ENCODE results near the gene BID. TPM values are rescaled to one million over a fixed set of nuclear protein-coding genes. Genes with fewer than 3 reads are reported as not detected.

Gene BID
- total and polyA plus RNA-seq, 10 of the 15 experiments (the other 5 are each of a cell fraction or from before 2014, with no cell fraction given): 7.9 to 241 (median 136) TPM

DNA sequence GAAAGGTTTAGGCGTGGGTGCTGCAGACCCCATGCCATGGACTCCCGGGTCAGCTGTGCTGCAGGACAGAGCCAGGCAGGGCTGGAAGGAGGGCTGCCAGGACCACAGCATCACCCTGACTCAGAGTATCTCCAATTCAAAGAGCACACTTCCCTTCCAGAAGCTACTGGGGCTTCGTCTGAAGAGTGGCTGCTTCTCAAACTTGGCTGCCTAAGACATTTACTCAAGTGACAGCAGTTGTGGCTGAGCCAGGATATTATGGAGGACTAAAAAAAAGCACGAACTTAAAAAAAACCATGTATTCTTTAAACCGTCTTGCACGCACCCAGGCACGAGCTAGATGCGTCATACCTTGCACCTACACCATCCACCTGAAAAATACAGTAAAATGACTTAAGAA is 13.0 kb upstream of the BID start:
- H3K36me3 ChIP-seq (ENCODE audit: control insufficient read depth in 2 of 2, insufficient read depth in 2 of 2, low read length in 1 of 2): peaks cover 0 to 14% of the 10 kb centered on the region in 2 experiments; a peak in 2 of 4 replicates
- no peak overlapping the region for H3K4me2 ChIP-seq (ENCODE audit: control insufficient read depth, insufficient read depth)
- ChIA-PET RAD21 (ENCODE audit: unreplicated experiment) (interaction anchor here (0.8 to 3.6 kb wide), 6 partner anchors 11 to 289 kb away, joined by 3 to 58 read pairs (median 5); partner anchors contain the start of gene BID), CTCF (interaction anchor here (1.0 to 4.9 kb wide), 7 partner anchors 10 to 289 kb away, joined by 3 to 101 read pairs (median 29); no protein-coding TSS in a partner anchor), POLR2A (no interaction called here), SMC1A (ENCODE audit: uncharacterized antibody, unreplicated experiment) (interaction anchor here (0.8 to 3.8 kb wide), 6 partner anchors 16 to 289 kb away, joined by 3 to 46 read pairs (median 3); partner anchors contain the start of gene PEX26)
- 66% methylated on average over 8 of the region's 8 CpGs for WGBS (ENCODE audit: insufficient coverage, insufficient replicate concordance, low lambda C conversion rate, missing lambda C conversion rate)
- no TSS peak for BruUV-seq (replicated peaks)
- H3K9me3 ChIP-seq (replicated peaks; ENCODE audit: control insufficient read depth, insufficient read depth, low read length): no peaks in the 10 kb centered on the region
- H3K9ac ChIP-seq (ENCODE audit: control insufficient read depth, insufficient read depth, low read length): no peak overlapping the region
- TF ChIP-seq CHD1 (IDR thresholded peaks at IDR 0.05; ENCODE audit: low read depth, low read length): no peak
- TF ChIP-seq CHD4 (IDR thresholded peaks at IDR 0.05): no peak
- TF ChIP-seq PML (IDR thresholded peaks at IDR 0.05; ENCODE audit: low read length): no peak
- no peak for TF ChIP-seq ASH2L (IDR thresholded peaks at IDR 0.05; ENCODE audit: borderline replicate concordance, low read depth)
- TF ChIP-seq SMC3 (IDR thresholded peaks at IDR 0.05; ENCODE audit: borderline replicate concordance, low read length): no peak
- TF ChIP-seq MXI1 (IDR thresholded peaks at IDR 0.05; ENCODE audit: low read depth, low read length): no peak
- TF ChIP-seq BCL3 (IDR thresholded peaks at IDR 0.05; ENCODE audit: borderline replicate concordance, insufficient read depth, low read depth, low read length, poor library complexity, severe bottlenecking): no peak
- no peak for TF ChIP-seq CEBPZ (IDR thresholded peaks at IDR 0.05; ENCODE audit: low read depth, low read length)
- no peak for TF ChIP-seq SPI1 (IDR thresholded peaks at IDR 0.05; ENCODE audit: borderline replicate concordance, insufficient read depth, low read depth, low read length)
- no peak for TF ChIP-seq NBN (IDR thresholded peaks at IDR 0.05)
- TF ChIP-seq MYB (IDR thresholded peaks at IDR 0.05; ENCODE audit: borderline replicate concordance, low read depth, low read length): no peak
- no peak for TF ChIP-seq IKZF1 (conservative IDR thresholded peaks at IDR 0.05)
- no peak for TF ChIP-seq ETV6 (conservative IDR thresholded peaks at IDR 0.05 in 1 of 2, IDR thresholded peaks at IDR 0.05 in 1 of 2; ENCODE audit: borderline replicate concordance in 1 of 2, low read depth in 1 of 2)
- no peak for TF ChIP-seq MTA2 (IDR thresholded peaks at IDR 0.05; ENCODE audit: low read depth)
- no peak for TF ChIP-seq HDGF (IDR thresholded peaks at IDR 0.05)
- TF ChIP-seq, protein P1, sequence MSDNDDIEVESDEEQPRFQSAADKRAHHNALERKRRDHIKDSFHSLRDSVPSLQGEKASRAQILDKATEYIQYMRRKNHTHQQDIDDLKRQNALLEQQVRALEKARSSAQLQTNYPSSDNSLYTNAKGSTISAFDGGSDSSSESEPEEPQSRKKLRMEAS (IDR thresholded peaks at IDR 0.05; ENCODE audit: low read depth, low read length): no peak
- TF ChIP-seq BCL11A (IDR thresholded peaks at IDR 0.05; ENCODE audit: low read depth, low read length): no peak
- TF ChIP-seq CHD2 (IDR thresholded peaks at IDR 0.05; ENCODE audit: borderline replicate concordance, low read depth, low read length): no peak
- ATAC-seq (no peak), FAIRE-seq (no peak), DNase-seq (ENCODE audit: low read depth, low spot score) (no peak)
- no peak overlapping the region for H3K4me3 ChIP-seq
- no peak overlapping the region for H2AFZ ChIP-seq (ENCODE audit: control insufficient read depth, low read depth, low read length)
- no peak overlapping the region for H3K27ac ChIP-seq (ENCODE audit: control insufficient read depth, insufficient read depth)
- in situ Hi-C loops (cut with MboI) (no loop called here), intact Hi-C loops (cut with micrococcal nuclease; ENCODE audit: unreplicated experiment) (no loop called here)
- peaks cover 8% of the 10 kb centered on the region for H3K4me1 ChIP-seq (ENCODE audit: control insufficient read depth, insufficient read depth, low read length)
- H3K27me3 ChIP-seq (replicated peaks in 1 of 2; ENCODE audit: control insufficient read depth in 2 of 2, insufficient read depth in 2 of 2, low read length in 1 of 2): no peaks in the 10 kb centered on the region
- H3K79me2 ChIP-seq (ENCODE audit: control insufficient read depth, insufficient read depth, low read length): no peaks in the 10 kb centered on the region
- H4K20me1 ChIP-seq (ENCODE audit: control insufficient read depth, insufficient read depth): no peaks in the 10 kb centered on the region

Data from GM12878 (cell line).